HT1080 (cell line): ENCODE data around the gene MAN1C1. TPM values are rescaled to one million over a fixed set of nuclear protein-coding genes. Genes with fewer than 3 reads are reported as not detected.
A peak's percentile ranks its signal among the peaks of the same experiment; 100 is the strongest.

Experiments used
- DNase-seq: peaks from one replicate; pipeline ENCODE4 v3.0.0-alpha.2; 2015; ENCODE audit warnings: low read depth
- polyA plus RNA-seq, 2 experiments: library from polyadenylated mRNA; depleted of rRNA; stranded (reverse); fragments of >200 nt; gene quantifications; 2 replicates each; pipeline ENCODE4 v1.2.3, GENCODE V29; 2015
- total RNA-seq: library from RNA; depleted of rRNA; stranded (reverse); fragments of >200 nt; shearing (Covaris generic); gene quantifications from 2 replicates; pipeline ENCODE4 v1.2.3, GENCODE V29; 2014; rRNA removed

Gene MAN1C1
- total RNA-seq = not detected in 2 replicates
- 0.07 TPM in 2 replicates for polyA plus RNA-seq (2015; cell fraction: cytosol; rRNA removed)
- polyA plus RNA-seq (2015; cell fraction: nucleus; rRNA removed) = 0.19 and 0.79 TPM in 2 replicates

DNA sequence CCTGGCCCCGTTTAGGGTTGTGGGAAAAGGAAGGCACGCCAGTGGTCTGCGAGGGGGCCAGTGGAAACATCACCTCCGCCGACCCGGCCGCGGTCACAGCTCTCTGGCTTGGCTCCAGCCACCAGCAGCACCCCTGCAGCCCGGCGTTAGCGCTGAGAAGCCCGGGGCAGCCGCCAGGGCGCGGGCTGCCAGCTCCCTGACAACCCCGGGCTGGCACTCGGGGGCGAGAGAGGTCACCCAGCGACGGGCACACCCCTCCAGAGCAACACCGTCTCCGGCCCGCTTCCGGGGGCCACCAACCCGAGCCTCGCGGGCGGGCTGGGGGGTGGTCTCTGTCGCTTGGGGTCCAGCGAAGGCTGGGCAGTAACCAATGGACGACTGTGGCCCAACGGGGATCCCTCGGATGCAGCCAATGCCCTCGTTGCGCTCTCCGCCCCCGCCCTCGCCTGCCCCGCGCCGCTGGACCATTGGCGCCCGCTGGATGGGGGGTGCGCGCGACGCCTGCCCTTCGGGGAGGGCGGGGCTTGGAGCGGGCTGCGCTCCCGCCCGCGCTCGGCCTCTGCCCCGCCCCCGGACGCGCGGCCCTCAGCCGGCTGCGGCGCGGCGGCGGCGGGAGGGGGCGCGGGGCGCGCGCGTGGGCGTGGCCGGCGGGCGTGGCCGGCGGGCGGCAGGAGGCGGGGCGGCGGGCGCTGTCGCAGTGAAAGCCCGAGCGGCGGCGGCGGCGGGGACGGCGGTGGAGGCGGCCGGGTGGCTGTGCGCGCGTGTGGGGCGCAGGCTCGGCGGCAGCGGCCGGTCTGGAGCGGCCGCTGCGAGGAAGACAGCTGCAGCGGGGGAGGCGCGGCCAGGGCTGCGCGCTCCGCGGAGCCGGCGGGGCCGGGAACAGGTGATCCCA lies at the start of gene MAN1C1:
Gene MAN1C1 (plus strand): TSS at position 697 of the 892 bp plus-strand sequence. CDS start 1,007 bp downstream, outside the sequence.
- peak; percentile 79 for DNase-seq

DNA sequence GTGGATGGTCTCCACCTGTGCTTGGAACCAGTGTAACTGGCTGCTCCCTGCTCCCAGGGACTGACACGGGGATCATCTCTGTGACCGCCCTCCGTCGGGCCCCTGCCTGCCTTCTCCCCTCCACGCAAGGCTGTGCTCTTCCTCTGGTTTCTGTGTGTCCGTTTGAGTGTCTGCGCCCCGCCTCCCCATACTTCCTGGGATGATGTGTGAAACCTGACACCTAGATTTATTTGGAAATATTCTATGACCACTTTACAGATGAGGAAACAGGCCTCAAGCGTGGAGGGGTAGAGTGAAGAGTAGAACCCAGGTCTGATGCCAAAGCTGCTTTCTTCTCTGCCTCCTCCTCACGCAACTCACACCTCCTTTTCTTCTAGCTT lies 48.9 kb upstream of the MAN1C1 start:
- no peak for DNase-seq

- DNase-seq = peak; percentile 32
Observed at GRCh38 chr1:25568090-25568833, 48.3 kb upstream of the MAN1C1 start.

- peak; percentile 80 for DNase-seq
Observed at GRCh38 chr1:25568834-25569596, 47.6 kb upstream of the MAN1C1 start.

DNA sequence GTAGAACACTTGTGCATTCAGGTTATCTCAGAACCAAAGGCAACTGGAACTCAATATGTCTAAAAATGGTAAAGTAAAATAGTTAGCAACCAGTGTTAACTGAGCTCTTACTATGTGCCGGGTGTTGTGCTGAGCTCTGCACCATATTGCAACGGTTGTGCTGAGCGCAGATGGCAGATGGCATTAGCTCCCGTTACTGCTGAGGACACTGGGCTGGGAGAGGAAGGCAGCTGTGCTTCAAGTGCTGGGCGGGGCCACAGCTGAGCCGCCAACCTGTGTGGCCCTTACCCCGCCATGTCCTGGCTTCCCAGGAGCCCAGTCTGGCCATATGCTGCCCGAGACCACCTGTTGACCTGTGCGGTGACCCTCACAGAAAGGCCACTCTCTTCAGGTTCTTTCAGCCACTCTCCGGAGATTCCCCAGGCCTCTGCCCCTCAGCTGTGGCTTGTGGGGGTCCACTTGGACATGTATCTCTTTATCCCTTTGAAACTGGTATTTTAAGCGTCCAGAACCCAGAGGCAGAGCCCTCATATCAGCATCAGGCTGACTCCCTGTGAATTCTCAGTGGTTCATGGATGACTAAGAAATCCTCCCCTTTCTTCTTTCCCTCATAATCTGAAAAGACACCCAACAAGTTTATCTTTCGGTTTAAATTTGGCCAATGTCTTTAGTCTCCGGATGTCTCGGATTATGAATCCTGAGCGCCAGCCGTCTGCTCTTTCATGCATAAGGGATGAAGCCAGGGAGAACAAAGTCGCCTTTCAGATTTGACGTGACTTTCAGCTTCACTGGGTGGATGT lies 46.8 kb upstream of the MAN1C1 start:
- peak; percentile 18 for DNase-seq

GRCh38 chr1:25570798-25571521 lies 45.6 kb upstream of the MAN1C1 start:
- DNase-seq = no peak

DNA sequence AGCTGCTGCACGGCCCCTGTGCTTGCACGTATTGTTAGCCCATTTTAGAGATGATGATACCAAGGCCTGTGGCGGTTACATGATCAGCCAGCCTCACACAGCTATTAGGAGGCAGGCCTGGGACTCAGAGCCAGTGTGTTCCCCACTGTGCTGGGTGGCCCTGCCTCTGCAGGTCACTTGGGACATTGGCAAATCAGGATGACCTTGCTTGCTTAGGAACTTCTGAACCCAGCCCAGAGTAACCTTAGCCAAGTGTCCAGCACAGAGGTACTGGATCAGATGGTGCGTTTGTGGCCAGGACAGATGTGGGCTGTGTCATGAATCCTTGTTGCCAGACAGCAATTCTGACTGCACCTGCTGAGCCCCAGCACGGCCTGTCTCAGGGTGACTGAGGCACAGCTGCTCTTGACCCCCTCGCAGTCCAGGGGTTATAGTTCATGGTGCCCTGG lies 45.0 kb upstream of the MAN1C1 start:
- no peak for DNase-seq

DNA sequence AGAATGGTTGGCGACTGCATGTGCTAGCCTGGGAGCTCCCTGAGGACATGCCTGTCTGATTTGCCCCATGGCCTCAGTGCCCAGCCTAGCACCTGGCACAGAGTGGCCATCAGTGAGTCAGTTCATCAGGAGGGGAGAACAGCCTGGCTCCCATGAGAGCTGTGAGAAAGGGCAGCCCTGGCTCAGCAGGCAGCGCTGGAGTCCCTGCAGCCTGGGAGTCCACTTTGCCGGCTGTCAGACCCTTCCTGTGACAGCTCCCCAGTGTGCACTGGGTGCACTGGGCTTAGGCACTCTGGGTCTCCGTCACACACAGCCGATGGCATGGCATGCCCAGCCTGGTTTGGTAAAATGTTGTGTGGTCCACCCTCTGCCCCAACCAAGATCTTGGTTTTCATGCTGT lies 44.5 kb upstream of the MAN1C1 start:
- DNase-seq = no peak

GRCh38 chr1:25572708-25573590 lies 43.6 kb upstream of the MAN1C1 start:
- DNase-seq = peak; percentile 23

DNA sequence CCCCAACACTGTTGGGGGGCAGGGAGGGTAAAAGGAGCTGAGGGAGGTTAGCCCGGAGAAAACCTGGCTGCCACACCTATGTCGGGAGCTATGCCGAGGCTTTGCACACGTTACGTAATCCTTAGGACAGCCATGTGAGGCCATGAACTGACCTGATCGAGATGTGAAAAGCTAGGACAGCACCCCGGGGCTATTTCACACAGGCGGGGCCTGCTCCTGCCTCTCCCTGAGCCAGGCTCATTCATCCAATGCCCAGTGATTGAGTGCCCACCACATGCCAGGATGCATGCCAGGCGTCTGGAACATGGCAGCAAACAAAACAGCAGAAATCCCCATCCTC lies 43.0 kb upstream of the MAN1C1 start:
- DNase-seq = no peak

DNA sequence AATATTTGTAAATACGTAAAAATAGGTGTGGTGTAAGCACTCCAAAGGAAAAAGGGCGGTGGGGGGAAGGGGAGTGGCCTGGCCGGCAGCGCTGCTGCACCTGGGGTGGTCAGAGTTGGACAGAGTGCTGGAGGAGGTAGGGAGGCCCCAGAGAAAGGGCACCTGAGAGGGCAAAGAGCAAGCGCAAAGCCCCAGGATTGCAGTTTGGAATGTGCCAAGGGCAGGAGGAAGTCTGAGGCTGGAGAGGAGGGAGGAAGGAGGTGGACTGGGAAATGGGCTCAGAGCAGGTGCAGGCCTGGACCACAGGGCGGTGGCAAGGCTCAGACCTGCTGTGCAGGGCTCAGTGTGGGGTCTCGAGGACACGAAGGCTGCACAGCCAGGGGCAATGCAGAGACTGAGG lies 42.6 kb upstream of the MAN1C1 start:
- DNase-seq = no peak

DNA sequence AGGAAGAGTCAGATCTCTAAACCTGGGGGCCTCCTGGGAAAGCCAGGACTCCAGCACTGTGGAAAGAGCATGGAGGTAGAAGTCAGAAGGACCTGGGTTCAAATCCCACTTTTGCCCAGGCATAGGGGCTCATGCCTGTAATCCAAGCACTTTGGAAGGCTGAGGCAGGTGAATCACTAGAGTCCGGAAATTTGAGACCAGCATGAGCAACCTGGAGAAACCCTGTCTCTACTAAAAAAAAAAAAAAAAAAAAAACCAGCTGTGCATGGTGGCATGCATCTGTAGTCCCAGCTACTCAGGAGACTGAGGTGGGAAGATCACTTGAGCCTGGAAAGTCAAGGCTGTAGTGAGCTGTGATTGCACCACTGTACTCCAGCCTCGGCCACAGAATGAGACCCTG lies 41.4 kb upstream of the MAN1C1 start:
- DNase-seq = peak; percentile 16

- DNase-seq = no peak
Observed at GRCh38 chr1:25576459-25577133, 40.0 kb upstream of the MAN1C1 start.

- no peak for DNase-seq
Observed at GRCh38 chr1:25577134-25577920, 39.3 kb upstream of the MAN1C1 start.

GRCh38 chr1:25579292-25580252 lies 37.0 kb upstream of the MAN1C1 start:
- no peak for DNase-seq

DNA sequence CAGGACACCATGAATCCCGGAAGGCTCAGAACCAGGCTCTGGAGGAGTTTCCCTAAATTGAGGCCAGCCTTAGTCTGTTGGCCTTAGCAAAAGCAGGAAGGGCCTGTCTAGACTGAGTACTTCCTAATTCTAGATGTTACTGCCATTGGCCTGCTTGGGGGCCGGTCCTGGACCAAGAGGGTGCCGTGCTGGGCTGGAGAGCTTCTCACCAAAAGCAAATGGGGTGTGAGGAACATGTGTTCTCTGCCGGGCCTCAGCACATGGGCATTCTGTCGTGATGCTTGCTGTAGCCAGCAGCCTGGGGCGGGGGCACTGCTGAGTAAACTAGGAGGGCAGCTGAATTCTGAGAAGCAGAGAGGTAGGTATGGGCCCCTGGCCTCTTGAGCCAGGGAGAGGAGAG lies 35.7 kb upstream of the MAN1C1 start:
- DNase-seq = no peak
